Small intestine (tissue), 7 donors: ENCODE results near the gene XYLT2. TPM values are rescaled to one million over a fixed set of nuclear protein-coding genes. Genes with fewer than 3 reads are reported as not detected.

Experiments
- DNase-seq, 2 donors: peaks; one replicate each; pipeline versions ENCODE4 v3.0.0 to v3.0.0-alpha.2; 2013
- FAIRE-seq: peaks from 2 replicates; lab custom pipeline; 2012; peaks lifted over from hg19 to GRCh38; lab: Jason Lieb, UNC
- H3K27ac ChIP-seq, 3 donors: one replicate each; pipeline ENCODE4 v1.5.1; 2013; ENCODE audit warnings: low read length in 2 of 3, mild to moderate bottlenecking in 2 of 3, control low read depth in 1 of 3, inconsistent platforms in 1 of 3, low read depth in 1 of 3, moderate library complexity in 1 of 3
- H3K27me3 ChIP-seq, 3 donors: one replicate each; pipeline ENCODE4 v1.6.1; 2013; ENCODE audit warnings: low read length in 3 of 3, inconsistent platforms in 1 of 3; ENCODE audit not compliant: control insufficient read depth in 3 of 3, insufficient read depth in 3 of 3
- H3K36me3 ChIP-seq, 3 donors: one replicate each; pipeline ENCODE4 v1.6.1; 2013; ENCODE audit warnings: low read length in 3 of 3, inconsistent platforms in 1 of 3, low read depth in 1 of 3, mild to moderate bottlenecking in 1 of 3, moderate library complexity in 1 of 3; ENCODE audit not compliant: control insufficient read depth in 3 of 3, insufficient read depth in 2 of 3
- H3K4me1 ChIP-seq, 3 donors: one replicate each; pipeline ENCODE4 v1.6.1; 2013; ENCODE audit warnings: low read length in 2 of 3, inconsistent platforms in 1 of 3, low read depth in 1 of 3, mild to moderate bottlenecking in 1 of 3, moderate library complexity in 1 of 3; ENCODE audit not compliant: control insufficient read depth in 3 of 3, insufficient read depth in 2 of 3
- H3K4me3 ChIP-seq, 3 donors: one replicate each; pipeline ENCODE4 v1.5.1; 2013; ENCODE audit warnings: low read length in 3 of 3, control low read depth in 1 of 3, inconsistent platforms in 1 of 3, low read depth in 1 of 3, mild to moderate bottlenecking in 1 of 3, moderate library complexity in 1 of 3
- H3K9me3 ChIP-seq, 2 donors: one replicate each; pipeline ENCODE4 v1.6.1; 2013; ENCODE audit warnings: low read depth in 1 of 2, low read length in 1 of 2; ENCODE audit not compliant: control insufficient read depth in 2 of 2, insufficient read depth in 1 of 2
- WGBS, 3 donors: extraction: QIAGEN DNeasy Blood & Tissue Kit; methylation state at CpG; one replicate each; pipeline ENCODE4 v1.1.7; 2013; 5-methylcytosine and 5-hydroxymethylcytosine counted together
- polyA plus RNA-seq, 4 donors: library from polyadenylated mRNA; stranded (reverse) in 3 of 4; unstranded in 1 of 4; fragments of 200-250 nt in 3 of 4; fragments of 120-200 nt in 1 of 4; gene quantifications; one replicate each; pipeline versions ENCODE4 v1.2.1 to v1.2.3, GENCODE V29; 2013
- donor health status: healthy with polysubstance abuse.
- donor health status: control.
- donor health status: control.
- donor health status: Bipolar disorder and iron deficiency.
- donor health status: healthy.

The XYLT2 gene
- polyA plus RNA-seq, 4 donors: 3.8 to 18.2 (median 6.7) TPM

GRCh38 chr17:50325906-50326305 is 20.0 kb upstream of the XYLT2 start:
- Histone ChIP-seq H3K4me3 (no peak overlapping the region), H3K9me3 (no peaks in the 10 kb centered on the region), H3K36me3 (no peaks in the 10 kb centered on the region), H3K4me1 (no peaks in the 10 kb centered on the region), H3K27me3 (peaks cover 0 to 5% (median 2%) of the 10 kb centered on the region in 3 donors), H3K27ac (no peak overlapping the region)
- DNase-seq (no peak), FAIRE-seq (no peak)
- 49 to 57% (median 56%) methylated on average over 4 of the region's 4 CpGs for WGBS, 3 donors

GRCh38 chr17:50326831-50327364 is 19.0 kb upstream of the XYLT2 start:
- no peaks in the 10 kb centered on the region for H3K9me3 ChIP-seq
- no peaks in the 10 kb centered on the region for H3K4me1 ChIP-seq
- no peak overlapping the region for H3K4me3 ChIP-seq
- peaks cover 0 to 5% (median 2%) of the 10 kb centered on the region in 3 donors for H3K27me3 ChIP-seq
- H3K36me3 ChIP-seq: no peaks in the 10 kb centered on the region
- 54 to 64% (median 60%) methylated on average over 9 of the region's 9 CpGs for WGBS, 3 donors
- no peak for DNase-seq
- no peak for FAIRE-seq
- H3K27ac ChIP-seq: no peak overlapping the region

DNA sequence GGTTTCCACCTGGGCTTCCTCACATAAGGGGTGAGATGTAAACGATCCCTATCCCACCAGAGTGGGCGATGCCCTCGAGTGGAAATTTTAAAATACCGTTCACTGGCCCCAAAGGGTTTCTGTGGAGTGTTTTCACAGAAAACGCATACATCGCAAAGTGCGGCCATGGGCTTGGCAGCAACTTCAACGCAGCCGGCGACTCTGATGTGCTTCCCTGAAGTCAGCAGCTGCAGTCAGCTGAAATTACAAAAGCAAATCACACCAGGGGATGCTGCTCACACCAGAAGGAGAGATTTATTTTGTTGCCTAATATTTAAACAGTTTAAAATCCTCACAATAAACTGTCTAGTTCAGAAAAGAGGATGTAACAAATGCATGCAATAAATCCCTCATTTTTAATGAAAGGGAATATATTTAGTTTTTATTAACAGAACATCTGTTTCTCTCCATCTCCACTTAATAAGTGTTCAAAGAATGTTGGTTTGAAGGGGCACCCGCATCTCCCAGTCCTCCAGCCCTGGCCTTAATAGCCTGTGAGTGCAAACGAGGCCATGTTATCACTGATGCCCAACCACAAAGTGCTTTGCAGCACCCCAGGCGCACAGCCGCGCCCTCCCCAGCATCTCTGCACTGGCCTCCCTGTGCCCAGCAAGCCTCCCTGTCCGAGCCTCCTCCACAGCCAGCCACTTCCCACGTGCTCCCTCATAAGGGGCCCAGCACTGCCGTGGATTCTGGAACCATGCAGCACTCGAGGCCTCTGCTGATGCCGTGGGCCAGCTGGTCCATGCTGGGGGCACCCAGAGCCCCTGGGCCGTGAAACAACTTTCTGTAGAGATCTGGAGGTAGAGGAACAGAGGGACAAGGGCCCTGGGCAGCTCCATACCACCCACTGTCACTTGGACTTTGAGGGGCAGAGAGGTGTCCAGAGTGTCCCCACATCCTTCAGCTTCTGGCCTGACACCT is 17.3 kb upstream of the XYLT2 start:
- WGBS, 3 donors: 65 to 78% (median 76%) methylated on average over 21 of the region's 21 CpGs
- no peaks in the 10 kb centered on the region for H3K9me3 ChIP-seq
- no peaks in the 10 kb centered on the region for H3K4me1 ChIP-seq
- H3K27ac ChIP-seq: peak overlapping the region in 1 of 3 donors; percentile 22
- H3K27me3 ChIP-seq: peaks cover 0 to 8% (median 2%) of the 10 kb centered on the region in 3 donors
- no peaks in the 10 kb centered on the region for H3K36me3 ChIP-seq
- FAIRE-seq (no peak), DNase-seq (no peak)
- no peak overlapping the region for H3K4me3 ChIP-seq

- 84 to 87% (median 86%) methylated on average over 3 of the region's 3 CpGs for WGBS, 3 donors
- Histone ChIP-seq H3K9me3 (no peaks in the 10 kb centered on the region), H3K27me3 (peaks cover 0 to 8% (median 2%) of the 10 kb centered on the region in 3 donors), H3K4me1 (no peaks in the 10 kb centered on the region), H3K27ac (no peak overlapping the region), H3K36me3 (no peaks in the 10 kb centered on the region), H3K4me3 (no peak overlapping the region)
- no peak for FAIRE-seq
- DNase-seq: no peak
Observed at GRCh38 chr17:50329716-50330115, 16.2 kb upstream of the XYLT2 start.

- no peaks in the 10 kb centered on the region for H3K36me3 ChIP-seq
- FAIRE-seq: no peak
- H3K27ac ChIP-seq: no peak overlapping the region
- 79 to 86% (median 83%) methylated on average over 11 of the region's 11 CpGs for WGBS, 3 donors
- no peaks in the 10 kb centered on the region for H3K4me1 ChIP-seq
- peaks cover 0 to 8% (median 2%) of the 10 kb centered on the region in 3 donors for H3K27me3 ChIP-seq
- H3K4me3 ChIP-seq: no peak overlapping the region
- DNase-seq: no peak
- no peaks in the 10 kb centered on the region for H3K9me3 ChIP-seq
Observed at GRCh38 chr17:50330151-50330775, 15.7 kb upstream of the XYLT2 start.

- H3K9me3 ChIP-seq: no peaks in the 10 kb centered on the region
- no peak overlapping the region for H3K27ac ChIP-seq
- peaks cover 0 to 8% (median 2%) of the 10 kb centered on the region in 3 donors for H3K27me3 ChIP-seq
- no peak for DNase-seq
- H3K4me3 ChIP-seq: no peak overlapping the region
- H3K36me3 ChIP-seq: no peaks in the 10 kb centered on the region
- no peaks in the 10 kb centered on the region for H3K4me1 ChIP-seq
- no peak for FAIRE-seq
- 71 to 80% (median 75%) methylated on average over 4 of the region's 4 CpGs for WGBS, 3 donors
Observed at GRCh38 chr17:50331085-50331791, 14.7 kb upstream of the XYLT2 start.

GRCh38 chr17:50332196-50332595 is 13.7 kb upstream of the XYLT2 start:
- FAIRE-seq (no peak), DNase-seq (no peak)
- H3K27ac ChIP-seq: no peak overlapping the region
- H3K9me3 ChIP-seq: no peaks in the 10 kb centered on the region
- peaks cover 0 to 8% (median 2%) of the 10 kb centered on the region in 3 donors for H3K27me3 ChIP-seq
- H3K4me1 ChIP-seq: no peaks in the 10 kb centered on the region
- H3K4me3 ChIP-seq: no peak overlapping the region
- 74 to 75% (median 75%) methylated on average over 6 of the region's 6 CpGs for WGBS, 3 donors
- no peaks in the 10 kb centered on the region for H3K36me3 ChIP-seq
